WTC11 (cell line): Measurements from ENCODE around the gene INPP5F. TPM values are rescaled to one million over a fixed set of nuclear protein-coding genes. Genes with fewer than 3 reads are reported as not detected.

Experiments used
- ATF1 ChIP-seq: sonication (generic); formaldehyde crosslinking; IDR thresholded peaks from 2 replicates; pipeline ENCODE4 v1.8.1; 2023; ENCODE audit warnings: mild to moderate bottlenecking, moderate library complexity, missing genetic modification reagents
- ATF2 ChIP-seq: sonication (generic); formaldehyde crosslinking; IDR thresholded peaks from 2 replicates; pipeline ENCODE4 v1.8.1; 2022; ENCODE audit warnings: low read depth, missing genetic modification reagents, borderline replicate concordance
- CBFB ChIP-seq: sonication (generic); formaldehyde crosslinking; IDR thresholded peaks from 2 replicates; pipeline ENCODE4 v1.8.1; 2022; ENCODE audit warnings: mild to moderate bottlenecking, low read depth, missing genetic modification reagents
- CTCF ChIP-seq: fragments of 200-600 bp; IDR thresholded peaks from 2 replicates; pipeline ENCODE4 v1.8.0; 2022; ENCODE audit warnings: antibody characterized with exemption
- ERG ChIP-seq: fragments of 250-450 bp; sonication (Bioruptor Pico); IDR thresholded peaks from 2 replicates; pipeline ENCODE4 v1.8.0; 2021; ENCODE audit warnings: mild to moderate bottlenecking
- ESRRA ChIP-seq: sonication (generic); formaldehyde crosslinking; IDR thresholded peaks from 2 replicates; pipeline ENCODE4 v1.8.1; 2022; ENCODE audit warnings: mild to moderate bottlenecking, missing genetic modification reagents, borderline replicate concordance
- ETV6 ChIP-seq: sonication (generic); formaldehyde crosslinking; IDR thresholded peaks from 2 replicates; pipeline ENCODE4 v1.8.1; 2022; ENCODE audit warnings: mild to moderate bottlenecking, missing genetic modification reagents
- FOXJ3 ChIP-seq: sonication (generic); formaldehyde crosslinking; IDR thresholded peaks from 2 replicates; pipeline ENCODE4 v1.9.0; 2021; ENCODE audit warnings: missing genetic modification reagents, mild to moderate bottlenecking, borderline replicate concordance
- FOXK1 ChIP-seq: sonication (generic); formaldehyde crosslinking; IDR thresholded peaks from 2 replicates; pipeline ENCODE4 v1.8.0; 2022; ENCODE audit warnings: mild to moderate bottlenecking, moderate library complexity, missing genetic modification reagents
- GRHL2 ChIP-seq: fragments of 250-450 bp; sonication (Bioruptor Pico); IDR thresholded peaks from 2 replicates; pipeline ENCODE4 v1.8.0; 2022; ENCODE audit warnings: mild to moderate bottlenecking, moderate library complexity; ENCODE audit not compliant: insufficient replicate concordance, severe bottlenecking
- IRF1 ChIP-seq: sonication (generic); formaldehyde crosslinking; IDR thresholded peaks from 2 replicates; pipeline ENCODE4 v1.8.0; 2023; ENCODE audit warnings: missing genetic modification reagents
- MAX ChIP-seq: sonication (generic); formaldehyde crosslinking; IDR thresholded peaks from 2 replicates; pipeline ENCODE4 v1.8.0; 2022; ENCODE audit warnings: mild to moderate bottlenecking, missing genetic modification reagents
- MXD4 ChIP-seq: fragments of 250-450 bp; sonication (Bioruptor Pico); IDR thresholded peaks from 2 replicates; pipeline ENCODE4 v1.8.0; 2021; ENCODE audit warnings: mild to moderate bottlenecking, moderate library complexity, borderline replicate concordance
- SOX15 ChIP-seq: fragments of 250-450 bp; sonication (Bioruptor Pico); IDR thresholded peaks from 2 replicates; pipeline ENCODE4 v1.9.0; 2021; ENCODE audit warnings: mild to moderate bottlenecking
- TCF7 ChIP-seq: sonication (generic); formaldehyde crosslinking; IDR thresholded peaks from 2 replicates; pipeline ENCODE4 v1.8.0; 2022; ENCODE audit warnings: mild to moderate bottlenecking, low read depth, missing genetic modification reagents, moderate library complexity
- TEAD4 ChIP-seq: sonication (generic); formaldehyde crosslinking; IDR thresholded peaks from 2 replicates; pipeline ENCODE4 v1.8.0; 2022; ENCODE audit warnings: mild to moderate bottlenecking, missing genetic modification reagents
- USF1 ChIP-seq: sonication (generic); formaldehyde crosslinking; IDR thresholded peaks from 2 replicates; pipeline ENCODE4 v1.8.0; 2022; ENCODE audit warnings: mild to moderate bottlenecking, missing genetic modification reagents
- USF2 ChIP-seq: sonication (generic); formaldehyde crosslinking; IDR thresholded peaks from 2 replicates; pipeline ENCODE4 v1.8.1; 2023; ENCODE audit warnings: mild to moderate bottlenecking, missing genetic modification reagents, moderate library complexity
- ZNF138 ChIP-seq: sonication (generic); formaldehyde crosslinking; conservative IDR thresholded peaks from 2 replicates; pipeline ENCODE4 v1.8.1; 2022; ENCODE audit warnings: mild to moderate bottlenecking, moderate library complexity, missing genetic modification reagents
- ZNF263 ChIP-seq: sonication (generic); formaldehyde crosslinking; IDR thresholded peaks from 2 replicates; pipeline ENCODE4 v1.8.1; 2022; ENCODE audit warnings: low read depth, mild to moderate bottlenecking, moderate library complexity, missing genetic modification reagents
- ZNF281 ChIP-seq: sonication (generic); formaldehyde crosslinking; IDR thresholded peaks from 2 replicates; pipeline ENCODE4 v1.8.0; 2023; ENCODE audit warnings: mild to moderate bottlenecking, missing genetic modification reagents
- ZNF416 ChIP-seq: fragments of 250-450 bp; sonication (Bioruptor Pico); IDR thresholded peaks from 2 replicates; pipeline ENCODE4 v1.9.0; 2021; ENCODE audit warnings: mild to moderate bottlenecking, inconsistent platforms
- ZNF423 ChIP-seq: fragments of 250-450 bp; sonication (Bioruptor Pico); IDR thresholded peaks from 2 replicates; pipeline ENCODE4 v2.1.2; 2022; ENCODE audit warnings: mild to moderate bottlenecking, moderate library complexity
- total RNA-seq: library from RNA; stranded (reverse); gene quantifications from 3 replicates; pipeline ENCODE4 v1.2.3, GENCODE V29; 2021
- TF ChIP-seq, protein P1 (sequence below): sonication (generic); formaldehyde crosslinking; IDR thresholded peaks from 2 replicates; pipeline ENCODE4 v1.8.1; 2023; ENCODE audit warnings: mild to moderate bottlenecking, missing genetic modification reagents
- TF ChIP-seq, protein P2 (sequence below): fragments of 250-450 bp; sonication (Bioruptor Pico); IDR thresholded peaks from 2 replicates; pipeline ENCODE4 v2.1.2; 2022; ENCODE audit warnings: mild to moderate bottlenecking, moderate library complexity
- TF ChIP-seq, protein P3 (sequence below): sonication (generic); formaldehyde crosslinking; conservative IDR thresholded peaks from 2 replicates; pipeline ENCODE4 v1.8.1; 2022; ENCODE audit warnings: mild to moderate bottlenecking, missing genetic modification reagents

Gene INPP5F
- total RNA-seq, 1 experiment from 2014 or later, result 83.3 TPM

DNA sequence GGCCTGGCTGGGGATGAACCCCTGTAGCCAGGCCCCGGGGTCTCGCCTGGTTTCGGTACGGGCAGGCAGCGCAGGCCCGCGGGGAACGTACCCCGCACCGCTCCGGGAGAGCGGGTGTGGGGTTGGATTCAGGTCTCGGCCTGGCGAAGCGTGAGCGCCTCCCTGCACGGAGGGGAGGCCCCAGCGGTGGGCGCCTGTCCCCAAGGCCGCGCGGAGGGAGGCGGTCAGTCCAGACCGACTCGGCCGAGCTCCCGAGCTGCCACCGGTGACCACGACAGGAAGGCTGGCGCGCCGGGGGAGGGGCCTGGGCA lies 378 bp upstream of the INPP5F start (continued):
- TF ChIP-seq, protein P1, sequence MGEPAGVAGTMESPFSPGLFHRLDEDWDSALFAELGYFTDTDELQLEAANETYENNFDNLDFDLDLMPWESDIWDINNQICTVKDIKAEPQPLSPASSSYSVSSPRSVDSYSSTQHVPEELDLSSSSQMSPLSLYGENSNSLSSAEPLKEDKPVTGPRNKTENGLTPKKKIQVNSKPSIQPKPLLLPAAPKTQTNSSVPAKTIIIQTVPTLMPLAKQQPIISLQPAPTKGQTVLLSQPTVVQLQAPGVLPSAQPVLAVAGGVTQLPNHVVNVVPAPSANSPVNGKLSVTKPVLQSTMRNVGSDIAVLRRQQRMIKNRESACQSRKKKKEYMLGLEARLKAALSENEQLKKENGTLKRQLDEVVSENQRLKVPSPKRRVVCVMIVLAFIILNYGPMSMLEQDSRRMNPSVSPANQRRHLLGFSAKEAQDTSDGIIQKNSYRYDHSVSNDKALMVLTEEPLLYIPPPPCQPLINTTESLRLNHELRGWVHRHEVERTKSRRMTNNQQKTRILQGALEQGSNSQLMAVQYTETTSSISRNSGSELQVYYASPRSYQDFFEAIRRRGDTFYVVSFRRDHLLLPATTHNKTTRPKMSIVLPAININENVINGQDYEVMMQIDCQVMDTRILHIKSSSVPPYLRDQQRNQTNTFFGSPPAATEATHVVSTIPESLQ (CRISPR knock-in tag), result no peak
- TF ChIP-seq CBFB (CRISPR knock-in tag) (no peak), ATF1 (CRISPR knock-in tag) (no peak), ETV6 (CRISPR knock-in tag) (peak; percentile 30; the same call in 1 of the 2 replicates), TEAD4 (CRISPR knock-in tag) (no peak), FOXJ3 (CRISPR knock-in tag) (no peak), ZNF263 (CRISPR knock-in tag) (no peak), ZNF416 (CRISPR knock-in tag) (no peak), FOXK1 (CRISPR knock-in tag) (0 out of 2 replicates have a peak, but pooled peaks have one; percentile 19), ZNF138 (CRISPR knock-in tag) (no peak), CTCF (no peak), ATF2 (no peak), ERG (CRISPR knock-in tag) (no peak), USF1 (CRISPR knock-in tag) (no peak), ESRRA (CRISPR knock-in tag) (no peak), MAX (CRISPR knock-in tag) (peak; percentile 65; the same call in 1 of the 2 replicates), GRHL2 (no peak), TCF7 (CRISPR knock-in tag) (no peak), MXD4 (CRISPR knock-in tag) (no peak), SOX15 (CRISPR knock-in tag) (no peak), IRF1 (CRISPR knock-in tag) (peak; percentile 26; the same call in 1 of the 2 replicates), ZNF281 (CRISPR knock-in tag) (no peak), ZNF423 (CRISPR knock-in tag) (no peak), USF2 (CRISPR knock-in tag) (no peak)
- TF ChIP-seq, protein P2, sequence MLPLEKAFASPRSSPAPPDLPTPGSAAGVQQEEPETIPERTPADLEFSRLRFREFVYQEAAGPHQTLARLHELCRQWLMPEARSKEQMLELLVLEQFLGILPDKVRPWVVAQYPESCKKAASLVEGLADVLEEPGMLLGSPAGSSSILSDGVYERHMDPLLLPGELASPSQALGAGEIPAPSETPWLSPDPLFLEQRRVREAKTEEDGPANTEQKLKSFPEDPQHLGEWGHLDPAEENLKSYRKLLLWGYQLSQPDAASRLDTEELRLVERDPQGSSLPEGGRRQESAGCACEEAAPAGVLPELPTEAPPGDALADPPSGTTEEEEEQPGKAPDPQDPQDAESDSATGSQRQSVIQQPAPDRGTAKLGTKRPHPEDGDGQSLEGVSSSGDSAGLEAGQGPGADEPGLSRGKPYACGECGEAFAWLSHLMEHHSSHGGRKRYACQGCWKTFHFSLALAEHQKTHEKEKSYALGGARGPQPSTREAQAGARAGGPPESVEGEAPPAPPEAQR (CRISPR knock-in tag), result no peak
- TF ChIP-seq, protein P3, sequence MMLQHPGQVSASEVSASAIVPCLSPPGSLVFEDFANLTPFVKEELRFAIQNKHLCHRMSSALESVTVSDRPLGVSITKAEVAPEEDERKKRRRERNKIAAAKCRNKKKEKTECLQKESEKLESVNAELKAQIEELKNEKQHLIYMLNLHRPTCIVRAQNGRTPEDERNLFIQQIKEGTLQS, result no peak
